ENCODE data around the gene RBM48. TPM values are rescaled to one million over a fixed set of nuclear protein-coding genes. Genes with fewer than 3 reads are reported as not detected.

Gene RBM48
- total RNA-seq, 4 donors from 2014 or later: 9.0 to 21.2 (median 13.6) TPM

DNA sequence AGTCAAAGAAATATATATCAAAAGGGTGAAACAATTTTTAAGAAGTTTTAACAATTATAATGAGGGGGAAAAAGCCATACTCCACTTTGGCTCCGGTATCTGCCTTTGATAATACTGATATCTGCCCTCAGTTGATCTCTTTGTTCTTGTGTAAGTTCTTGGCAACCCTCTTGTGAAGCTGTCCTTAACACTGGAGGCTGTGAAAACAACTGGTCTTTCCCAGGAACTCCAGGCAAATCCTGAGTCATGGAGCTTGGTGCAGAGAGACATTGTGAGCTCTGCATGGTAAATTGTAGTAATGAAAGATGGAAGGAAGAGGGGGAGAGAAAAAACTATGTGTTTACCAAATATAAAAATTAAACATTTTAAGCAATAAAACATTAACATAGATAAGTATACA lies 39.0 kb upstream of the RBM48 start:
- peaks cover 92% of the 10 kb centered on the region for H3K36me3 ChIP-seq
- WGBS: 83% methylated on average over 1 of the region's 1 CpG

DNA sequence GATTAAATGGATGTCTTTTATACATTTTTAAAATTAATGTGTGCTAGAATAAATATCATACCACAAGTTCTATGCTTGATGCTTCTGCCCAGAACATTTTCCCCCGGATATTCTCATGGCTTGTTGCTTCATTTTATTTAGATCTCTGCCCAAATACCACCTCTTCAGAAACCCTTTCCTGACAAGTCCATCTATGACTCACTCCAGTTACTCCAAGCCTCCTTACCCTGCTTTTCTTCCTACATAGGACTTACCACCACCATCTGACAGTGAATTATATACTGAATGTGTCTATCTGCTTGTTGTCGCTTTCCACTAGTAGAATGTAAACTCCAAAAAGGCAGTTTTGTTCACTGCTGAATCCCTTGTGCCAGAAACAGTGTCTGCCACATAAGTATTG lies 31.7 kb upstream of the RBM48 start:
- Histone ChIP-seq H3K9me3 (no peaks in the 10 kb centered on the region), H3K4me1 (no peaks in the 10 kb centered on the region), H3K4me3 (no peak overlapping the region), H3K36me3 (peaks cover 84% of the 10 kb centered on the region), H3K27me3 (no peaks in the 10 kb centered on the region), H3K27ac (no peak overlapping the region)
- TF ChIP-seq, protein P1, sequence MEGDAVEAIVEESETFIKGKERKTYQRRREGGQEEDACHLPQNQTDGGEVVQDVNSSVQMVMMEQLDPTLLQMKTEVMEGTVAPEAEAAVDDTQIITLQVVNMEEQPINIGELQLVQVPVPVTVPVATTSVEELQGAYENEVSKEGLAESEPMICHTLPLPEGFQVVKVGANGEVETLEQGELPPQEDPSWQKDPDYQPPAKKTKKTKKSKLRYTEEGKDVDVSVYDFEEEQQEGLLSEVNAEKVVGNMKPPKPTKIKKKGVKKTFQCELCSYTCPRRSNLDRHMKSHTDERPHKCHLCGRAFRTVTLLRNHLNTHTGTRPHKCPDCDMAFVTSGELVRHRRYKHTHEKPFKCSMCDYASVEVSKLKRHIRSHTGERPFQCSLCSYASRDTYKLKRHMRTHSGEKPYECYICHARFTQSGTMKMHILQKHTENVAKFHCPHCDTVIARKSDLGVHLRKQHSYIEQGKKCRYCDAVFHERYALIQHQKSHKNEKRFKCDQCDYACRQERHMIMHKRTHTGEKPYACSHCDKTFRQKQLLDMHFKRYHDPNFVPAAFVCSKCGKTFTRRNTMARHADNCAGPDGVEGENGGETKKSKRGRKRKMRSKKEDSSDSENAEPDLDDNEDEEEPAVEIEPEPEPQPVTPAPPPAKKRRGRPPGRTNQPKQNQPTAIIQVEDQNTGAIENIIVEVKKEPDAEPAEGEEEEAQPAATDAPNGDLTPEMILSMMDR (IDR thresholded peaks at IDR 0.05): no peak
- no peak for TF ChIP-seq POLR2AphosphoS5 (IDR thresholded peaks at IDR 0.05)
- TF ChIP-seq POLR2A (IDR thresholded peaks at IDR 0.05): no peak
- no peak for TF ChIP-seq EP300 (IDR thresholded peaks at IDR 0.05)
- WGBS: 90% methylated on average over 2 of the region's 2 CpGs
- DNase-seq (ENCODE audit: low spot score in 2 of 2): no peak

More for the DNA sequence above, 39.0 kb upstream of the RBM48 start:
- Histone ChIP-seq H3K4me1 (no peaks in the 10 kb centered on the region), H3K9me3 (no peaks in the 10 kb centered on the region), H3K27ac (no peak overlapping the region), H3K27me3 (no peaks in the 10 kb centered on the region), H3K4me3 (no peak overlapping the region)
- DNase-seq (ENCODE audit: low spot score in 2 of 2): no peak
- TF ChIP-seq EP300 (IDR thresholded peaks at IDR 0.05): no peak
- TF ChIP-seq POLR2A (IDR thresholded peaks at IDR 0.05): no peak
- no peak for TF ChIP-seq POLR2AphosphoS5 (IDR thresholded peaks at IDR 0.05)
- TF ChIP-seq, protein P1 (IDR thresholded peaks at IDR 0.05): no peak

DNA sequence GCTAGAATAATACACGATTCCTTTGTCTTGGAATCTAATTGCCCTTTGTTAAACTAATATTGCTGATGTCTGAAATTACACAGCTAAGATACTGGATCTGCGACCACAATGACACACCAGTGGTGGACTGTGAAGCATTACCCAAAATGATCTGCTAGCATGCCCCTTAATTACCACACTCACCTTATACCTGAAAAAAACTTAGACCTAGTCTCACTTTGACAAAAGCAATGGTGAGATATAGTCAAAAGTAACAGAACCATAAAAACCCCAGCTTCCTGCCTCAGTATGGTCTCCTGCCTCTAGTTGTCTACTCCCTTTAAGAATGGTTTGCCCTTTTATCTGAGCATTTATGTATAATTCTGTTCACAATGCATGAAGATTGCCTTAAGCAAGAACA lies 30.0 kb upstream of the RBM48 start:
- Histone ChIP-seq H3K4me1 (no peaks in the 10 kb centered on the region), H3K36me3 (peaks cover 90% of the 10 kb centered on the region), H3K27ac (no peak overlapping the region), H3K27me3 (no peaks in the 10 kb centered on the region), H3K4me3 (no peak overlapping the region), H3K9me3 (no peaks in the 10 kb centered on the region)
- DNase-seq (ENCODE audit: low spot score in 2 of 2): no peak
- TF ChIP-seq EP300 (IDR thresholded peaks at IDR 0.05) (no peak), POLR2AphosphoS5 (IDR thresholded peaks at IDR 0.05) (no peak), POLR2A (IDR thresholded peaks at IDR 0.05) (no peak)
- TF ChIP-seq, protein P1 (IDR thresholded peaks at IDR 0.05): no peak
- 95% methylated on average over 2 of the region's 2 CpGs for WGBS

DNA sequence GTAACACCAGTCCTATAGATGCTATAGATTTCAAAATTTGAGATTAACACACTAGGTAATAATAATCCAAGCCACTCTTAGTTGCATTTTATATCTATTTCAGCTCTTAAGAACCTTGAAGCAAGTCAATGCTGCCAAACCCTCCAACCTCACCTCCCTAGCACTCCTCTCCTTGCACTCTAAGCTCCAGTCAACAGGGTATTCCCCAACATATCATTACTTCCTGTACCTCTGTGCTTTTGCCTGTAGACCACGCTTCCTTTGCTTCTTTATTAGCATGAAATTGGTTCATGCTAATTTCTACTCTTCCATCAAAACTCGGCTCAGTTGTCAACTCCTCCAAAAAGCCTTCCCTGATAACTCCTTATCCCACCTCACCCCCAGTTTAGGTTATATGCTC lies 24.8 kb upstream of the RBM48 start:
- TF ChIP-seq, protein P1 (IDR thresholded peaks at IDR 0.05): no peak
- no peak for TF ChIP-seq POLR2A (IDR thresholded peaks at IDR 0.05)
- TF ChIP-seq POLR2AphosphoS5 (IDR thresholded peaks at IDR 0.05): no peak
- Histone ChIP-seq H3K27me3 (no peaks in the 10 kb centered on the region), H3K36me3 (peaks cover 82% of the 10 kb centered on the region), H3K4me3 (no peak overlapping the region), H3K9me3 (no peaks in the 10 kb centered on the region), H3K4me1 (no peaks in the 10 kb centered on the region), H3K27ac (no peak overlapping the region)
- no peak for DNase-seq (ENCODE audit: low spot score in 2 of 2)
- WGBS: 86% methylated on average over 2 of the region's 2 CpGs

DNA sequence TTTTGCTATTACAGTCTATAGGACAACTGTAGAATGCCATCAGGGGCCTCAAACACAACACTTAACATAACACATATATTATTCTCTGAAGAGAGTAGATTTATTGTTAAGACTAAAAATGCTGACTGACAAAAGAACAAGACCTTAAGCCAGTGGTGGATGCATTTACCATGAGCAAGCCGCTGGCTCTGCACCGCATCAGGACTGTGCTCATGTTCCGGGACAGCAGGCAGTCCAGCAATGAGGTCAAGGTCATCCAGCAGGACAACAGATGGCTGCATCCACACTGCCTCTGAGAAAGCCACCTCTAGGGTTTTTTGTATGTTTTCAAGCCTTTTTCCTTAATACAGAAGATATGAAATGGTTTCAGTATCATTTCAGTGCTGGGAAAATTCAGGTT lies 24.0 kb upstream of the RBM48 start:
- H3K4me3 ChIP-seq: no peak overlapping the region
- no peak for DNase-seq (ENCODE audit: low spot score in 2 of 2)
- TF ChIP-seq, protein P1 (IDR thresholded peaks at IDR 0.05): no peak
- TF ChIP-seq POLR2AphosphoS5 (IDR thresholded peaks at IDR 0.05): no peak
- TF ChIP-seq EP300 (IDR thresholded peaks at IDR 0.05): no peak
- no peaks in the 10 kb centered on the region for H3K27me3 ChIP-seq
- 98% methylated on average over 3 of the region's 3 CpGs for WGBS
- no peak overlapping the region for H3K27ac ChIP-seq
- H3K4me1 ChIP-seq: no peaks in the 10 kb centered on the region
- H3K9me3 ChIP-seq: no peaks in the 10 kb centered on the region
- peaks cover 74% of the 10 kb centered on the region for H3K36me3 ChIP-seq
